ENCODE results near the gene TBC1D1. TPM values are rescaled to one million over a fixed set of nuclear protein-coding genes. Genes with fewer than 3 reads are reported as not detected.

TBC1D1 gene
- total and polyA plus RNA-seq, 2 donors (not counting 1 experiment from before 2014, with no cell fraction given) = 39.7 to 90.0 TPM

DNA sequence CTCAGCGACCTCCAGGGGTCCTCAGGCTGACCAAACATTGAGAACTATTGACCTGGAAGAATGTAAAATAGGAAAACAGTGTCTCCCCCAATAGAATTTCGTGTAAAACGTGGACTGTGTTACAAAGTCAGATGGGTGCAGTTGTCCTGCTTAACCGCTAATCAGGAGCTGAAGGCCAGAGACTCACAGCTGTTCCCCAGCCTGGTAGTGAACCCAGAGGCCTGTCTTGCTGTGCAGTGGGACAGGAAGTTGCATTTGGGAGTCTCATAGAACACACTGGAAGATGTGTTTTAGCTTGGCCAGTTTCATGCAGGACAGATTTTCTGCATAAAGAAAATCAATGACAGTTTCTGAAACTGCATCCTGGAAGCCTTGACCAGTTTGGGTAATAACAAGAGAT, 220.8 kb downstream of the TBC1D1 start:
- Histone ChIP-seq H3K4me3 (replicated peaks in 1 of 4; ENCODE audit: control extremely low read depth in 1 of 4, insufficient read depth in 1 of 4, low read depth in 3 of 4, low read length in 4 of 4) (no peak overlapping the region), H3K36me3 (ENCODE audit: control insufficient read depth, insufficient read depth, low read length) (no peaks in the 10 kb centered on the region), H3K4me1 (ENCODE audit: control insufficient read depth, extremely low read depth, insufficient read depth, low read length) (no peaks in the 10 kb centered on the region), H3K9ac (ENCODE audit: insufficient read depth, low read length) (no peak overlapping the region), H3K79me2 (ENCODE audit: control insufficient read depth, insufficient read depth, low read length) (no peaks in the 10 kb centered on the region), H4K20me1 (ENCODE audit: control insufficient read depth, extremely low read depth, insufficient read depth, low read length) (no peaks in the 10 kb centered on the region), H3K27me3 (ENCODE audit: control insufficient read depth, insufficient read depth, low read length) (no peaks in the 10 kb centered on the region), H3K27ac (ENCODE audit: insufficient read depth, low read length) (no peak overlapping the region), H2AFZ (ENCODE audit: low read length) (no peak overlapping the region), H3K4me2 (ENCODE audit: extremely low read depth, insufficient read depth, low read length) (no peak overlapping the region), H3K9me3 (ENCODE audit: control insufficient read depth, insufficient read depth, low read depth, low read length) (no peaks in the 10 kb centered on the region)
- DNase-seq (ENCODE audit: low read depth in 2 of 2) = no peak
- TF ChIP-seq, protein P1, sequence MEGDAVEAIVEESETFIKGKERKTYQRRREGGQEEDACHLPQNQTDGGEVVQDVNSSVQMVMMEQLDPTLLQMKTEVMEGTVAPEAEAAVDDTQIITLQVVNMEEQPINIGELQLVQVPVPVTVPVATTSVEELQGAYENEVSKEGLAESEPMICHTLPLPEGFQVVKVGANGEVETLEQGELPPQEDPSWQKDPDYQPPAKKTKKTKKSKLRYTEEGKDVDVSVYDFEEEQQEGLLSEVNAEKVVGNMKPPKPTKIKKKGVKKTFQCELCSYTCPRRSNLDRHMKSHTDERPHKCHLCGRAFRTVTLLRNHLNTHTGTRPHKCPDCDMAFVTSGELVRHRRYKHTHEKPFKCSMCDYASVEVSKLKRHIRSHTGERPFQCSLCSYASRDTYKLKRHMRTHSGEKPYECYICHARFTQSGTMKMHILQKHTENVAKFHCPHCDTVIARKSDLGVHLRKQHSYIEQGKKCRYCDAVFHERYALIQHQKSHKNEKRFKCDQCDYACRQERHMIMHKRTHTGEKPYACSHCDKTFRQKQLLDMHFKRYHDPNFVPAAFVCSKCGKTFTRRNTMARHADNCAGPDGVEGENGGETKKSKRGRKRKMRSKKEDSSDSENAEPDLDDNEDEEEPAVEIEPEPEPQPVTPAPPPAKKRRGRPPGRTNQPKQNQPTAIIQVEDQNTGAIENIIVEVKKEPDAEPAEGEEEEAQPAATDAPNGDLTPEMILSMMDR (conservative IDR thresholded peaks at IDR 0.05 in 1 of 2, IDR thresholded peaks at IDR 0.05 in 1 of 2; ENCODE audit: low read depth in 1 of 2, low read length in 2 of 2) = no peak
- no peak for TF ChIP-seq EZH2 (IDR thresholded peaks at IDR 0.05; ENCODE audit: low read length, missing control alignments)

DNA sequence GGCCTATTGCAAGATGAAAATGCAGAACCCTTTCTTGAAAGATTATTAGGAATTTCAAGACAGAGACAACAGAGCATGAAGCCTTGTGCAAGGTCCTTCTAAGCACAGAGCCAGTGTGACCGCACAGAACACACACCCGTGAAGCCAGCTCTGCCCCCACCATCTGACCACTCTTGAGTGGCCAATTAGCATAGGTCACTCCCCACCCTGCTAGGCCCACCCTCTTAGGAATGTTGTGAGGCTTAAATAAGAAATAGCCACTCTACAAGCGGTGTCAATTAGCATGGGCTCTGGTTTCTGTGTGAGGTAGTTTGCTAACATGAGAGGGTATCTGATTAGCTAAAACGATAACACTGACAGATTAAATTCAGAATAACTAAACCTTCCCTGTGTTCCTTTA, 222.2 kb downstream of the TBC1D1 start:
- H3K36me3 ChIP-seq (ENCODE audit: control insufficient read depth, insufficient read depth, low read length) = no peaks in the 10 kb centered on the region
- H3K9ac ChIP-seq (ENCODE audit: insufficient read depth, low read length) = no peak overlapping the region
- no peak for DNase-seq (ENCODE audit: low read depth in 2 of 2)
- H4K20me1 ChIP-seq (ENCODE audit: control insufficient read depth, extremely low read depth, insufficient read depth, low read length) = no peaks in the 10 kb centered on the region
- H3K4me2 ChIP-seq (ENCODE audit: extremely low read depth, insufficient read depth, low read length) = no peak overlapping the region
- no peaks in the 10 kb centered on the region for H3K9me3 ChIP-seq (ENCODE audit: control insufficient read depth, insufficient read depth, low read depth, low read length)
- H3K27ac ChIP-seq (ENCODE audit: insufficient read depth, low read length) = no peak overlapping the region
- no peaks in the 10 kb centered on the region for H3K79me2 ChIP-seq (ENCODE audit: control insufficient read depth, insufficient read depth, low read length)
- H3K4me3 ChIP-seq (replicated peaks in 1 of 4; ENCODE audit: control extremely low read depth in 1 of 4, insufficient read depth in 1 of 4, low read depth in 3 of 4, low read length in 4 of 4) = no peak overlapping the region
- no peaks in the 10 kb centered on the region for H3K4me1 ChIP-seq (ENCODE audit: control insufficient read depth, extremely low read depth, insufficient read depth, low read length)
- H2AFZ ChIP-seq (ENCODE audit: low read length) = no peak overlapping the region
- H3K27me3 ChIP-seq (ENCODE audit: control insufficient read depth, insufficient read depth, low read length) = no peaks in the 10 kb centered on the region
- TF ChIP-seq, protein P1 (conservative IDR thresholded peaks at IDR 0.05 in 1 of 2, IDR thresholded peaks at IDR 0.05 in 1 of 2; ENCODE audit: low read depth in 1 of 2, low read length in 2 of 2) = no peak
- TF ChIP-seq EZH2 (IDR thresholded peaks at IDR 0.05; ENCODE audit: low read length, missing control alignments) = no peak

GRCh38 chr4:38113551-38113950, 222.7 kb downstream of the TBC1D1 start:
- no peaks in the 10 kb centered on the region for H3K9me3 ChIP-seq (ENCODE audit: control insufficient read depth, insufficient read depth, low read depth, low read length)

More at GRCh38 chr4:38113551-38113950, 222.7 kb downstream of the TBC1D1 start:
- no peak overlapping the region for H2AFZ ChIP-seq (ENCODE audit: low read length)
- H3K27me3 ChIP-seq (ENCODE audit: control insufficient read depth, insufficient read depth, low read length) = no peaks in the 10 kb centered on the region
- H3K4me1 ChIP-seq (ENCODE audit: control insufficient read depth, extremely low read depth, insufficient read depth, low read length) = no peaks in the 10 kb centered on the region
- TF ChIP-seq, protein P1 (conservative IDR thresholded peaks at IDR 0.05 in 1 of 2, IDR thresholded peaks at IDR 0.05 in 1 of 2; ENCODE audit: low read depth in 1 of 2, low read length in 2 of 2) = no peak
- no peak for TF ChIP-seq EZH2 (IDR thresholded peaks at IDR 0.05; ENCODE audit: low read length, missing control alignments)
- no peaks in the 10 kb centered on the region for H4K20me1 ChIP-seq (ENCODE audit: control insufficient read depth, extremely low read depth, insufficient read depth, low read length)
- H3K4me3 ChIP-seq (replicated peaks in 1 of 4; ENCODE audit: control extremely low read depth in 1 of 4, insufficient read depth in 1 of 4, low read depth in 3 of 4, low read length in 4 of 4) = no peak overlapping the region
- H3K36me3 ChIP-seq (ENCODE audit: control insufficient read depth, insufficient read depth, low read length) = peaks cover under 1% of the 10 kb centered on the region
- no peak overlapping the region for H3K27ac ChIP-seq (ENCODE audit: insufficient read depth, low read length)
- no peaks in the 10 kb centered on the region for H3K79me2 ChIP-seq (ENCODE audit: control insufficient read depth, insufficient read depth, low read length)
- no peak overlapping the region for H3K4me2 ChIP-seq (ENCODE audit: extremely low read depth, insufficient read depth, low read length)
- DNase-seq (ENCODE audit: low read depth in 2 of 2) = no peak
- H3K9ac ChIP-seq (ENCODE audit: insufficient read depth, low read length) = no peak overlapping the region
